PC-9 (cell line): Measurements from ENCODE around the gene ADAMTSL4. TPM values are rescaled to one million over a fixed set of nuclear protein-coding genes. Genes with fewer than 3 reads are reported as not detected.

Experiments
- BruUV-seq: library from RNA; stranded (reverse); fragments of 400-500 nt; replicated peaks from 2 replicates; lab custom pipeline; 2021; lab: Mats Ljungman, UMichigan
- CTCF ChIA-PET: fragments of 300-600 bp; sonication (Branson Sonifier 250); formaldehyde crosslinking; loops from one replicate; lab custom pipeline; 2022; ENCODE audit warnings: antibody characterized with exemption; lab: Charles Lee
- POLR2A ChIA-PET: fragments of 300-600 bp; sonication (Branson Sonifier 250); formaldehyde crosslinking; loops from one replicate; lab custom pipeline; 2022; ENCODE audit warnings: antibody characterized with exemption; ENCODE audit not compliant: unreplicated experiment; lab: Charles Lee
- DNase-seq, 2 experiments: peaks; one replicate each; pipeline versions ENCODE4 v3.0.0 to v3.0.0-alpha.2; 2015 to 2022; ENCODE audit warnings: mixed read lengths in 1 of 2
- H2AFZ ChIP-seq: fragments of 200-600 bp; sonication (generic); 2 replicates; pipeline ENCODE4 v1.8.1; 2017; ENCODE audit warnings: antibody characterized with exemption
- H3F3A ChIP-seq: fragments of 200-600 bp; sonication (generic); 2 replicates; pipeline ENCODE4 v1.8.1; 2017; ENCODE audit warnings: antibody characterized with exemption, mild to moderate bottlenecking, low read depth; ENCODE audit not compliant: insufficient read depth
- H3K27ac ChIP-seq: fragments of 200-600 bp; sonication (generic); 2 replicates; pipeline ENCODE4 v1.6.1; 2016; ENCODE audit warnings: mixed run types
- H3K27me3 ChIP-seq: fragments of 200-600 bp; sonication (generic); 2 replicates; pipeline ENCODE4 v1.6.1; 2016; ENCODE audit warnings: low read depth, mixed run types; ENCODE audit not compliant: insufficient read depth
- H3K36me3 ChIP-seq: fragments of 200-600 bp; sonication (generic); 2 replicates; pipeline ENCODE4 v1.6.1; 2016; ENCODE audit warnings: low read depth, mixed run types
- H3K4me1 ChIP-seq: fragments of 200-600 bp; sonication (generic); replicated peaks from 2 replicates; pipeline ENCODE4 v1.6.1; 2016; ENCODE audit warnings: mixed run types; ENCODE audit not compliant: insufficient read depth
- H3K4me2 ChIP-seq: fragments of 200-600 bp; sonication (generic); 2 replicates; pipeline ENCODE4 v1.6.1; 2017; ENCODE audit warnings: mixed run types
- H3K4me3 ChIP-seq: fragments of 200-600 bp; sonication (generic); 2 replicates; pipeline ENCODE4 v1.6.1; 2016; ENCODE audit warnings: mixed run types
- H3K79me2 ChIP-seq: fragments of 200-600 bp; sonication (generic); 2 replicates; pipeline ENCODE4 v1.6.1; 2017; ENCODE audit warnings: low read depth, mixed run types
- H3K9me2 ChIP-seq: fragments of 200-600 bp; sonication (generic); 2 replicates; pipeline ENCODE4 v1.8.1; 2017; ENCODE audit warnings: mild to moderate bottlenecking; ENCODE audit not compliant: insufficient read depth
- H3K9me3 ChIP-seq: fragments of 200-600 bp; sonication (generic); 2 replicates; pipeline ENCODE4 v1.8.1; 2016; ENCODE audit warnings: low read depth; ENCODE audit not compliant: insufficient read depth
- H4K20me1 ChIP-seq: fragments of 200-600 bp; sonication (generic); 2 replicates; pipeline ENCODE4 v1.8.1; 2017; ENCODE audit not compliant: insufficient read depth
- CTCF ChIP-seq: fragments of 200-600 bp; sonication (generic); conservative IDR thresholded peaks from 2 replicates; pipeline ENCODE4 v1.6.1; 2017; ENCODE audit warnings: mixed run types, antibody characterized with exemption, mild to moderate bottlenecking, moderate library complexity
- EZH2 ChIP-seq: fragments of 200-600 bp; sonication (generic); IDR thresholded peaks from 2 replicates; pipeline ENCODE4 v1.8.0; 2017; ENCODE audit warnings: antibody characterized with exemption, low read depth
- intact Hi-C: fragments of 100-400 bp; cut with micrococcal nuclease; formaldehyde crosslinking; loops from one replicate; pipeline ENCODE4 v1.10.0; 2022; ENCODE audit not compliant: unreplicated experiment
- total RNA-seq: library from RNA; stranded (reverse); gene quantifications from 2 replicates; pipeline ENCODE4 v1.2.3, GENCODE V29; 2021

The ADAMTSL4 gene
- total RNA-seq, 1 experiment from 2014 or later: 67.9 TPM

GRCh38 chr1:150552911-150553289, 3.7 kb downstream of the ADAMTSL4 start:
- no peaks in the 10 kb centered on the region for H3K9me2 ChIP-seq
- H3K4me3 ChIP-seq: no peak overlapping the region
- H2AFZ ChIP-seq: no peak overlapping the region
- POLR2A ChIA-PET: interaction anchor here (1.0 to 1.2 kb wide), 3 partner anchors 15 to 429 kb away, joined by 4 to 22 read pairs (median 5); partner anchors contain the start of gene ANXA9
- no peak for TF ChIP-seq CTCF
- peak overlapping the region; percentile 56 for H3K27ac ChIP-seq
- H3K9me3 ChIP-seq: no peaks in the 10 kb centered on the region
- no TSS peak for BruUV-seq
- H3F3A ChIP-seq: peaks cover 62% of the 10 kb centered on the region
- H3K4me1 ChIP-seq: peaks cover 46% of the 10 kb centered on the region
- DNase-seq: no peak
- H3K4me2 ChIP-seq: peak overlapping the region; percentile 78
- no peaks in the 10 kb centered on the region for H4K20me1 ChIP-seq
- H3K36me3 ChIP-seq: no peaks in the 10 kb centered on the region
- intact Hi-C loops: loop anchor here (5.0 kb wide), 1 partner anchor 66 kb away; the partner anchor contains the start of gene TARS2
- no peaks in the 10 kb centered on the region for H3K79me2 ChIP-seq
- CTCF ChIA-PET: interaction anchor here (0.6 kb wide), 1 partner anchor 15 kb away, joined by 3 read pairs; no protein-coding TSS in a partner anchor
- H3K27me3 ChIP-seq: no peaks in the 10 kb centered on the region

GRCh38 chr1:150553392-150554085, 4.3 kb downstream of the ADAMTSL4 start:
- Histone ChIP-seq H3K9me2 (no peaks in the 10 kb centered on the region), H3K27me3 (no peaks in the 10 kb centered on the region), H3K4me2 (peak overlapping the region; percentile 78), H3F3A (peaks cover 59% of the 10 kb centered on the region), H2AFZ (no peak overlapping the region), H3K4me1 (peaks cover 46% of the 10 kb centered on the region), H3K9me3 (no peaks in the 10 kb centered on the region), H3K4me3 (no peak overlapping the region), H4K20me1 (no peaks in the 10 kb centered on the region), H3K27ac (peak overlapping the region; percentile 56; the same call in 1 of the 2 replicates), H3K79me2 (no peaks in the 10 kb centered on the region), H3K36me3 (no peaks in the 10 kb centered on the region)
- intact Hi-C loops: loop anchor here (5.0 kb wide), 1 partner anchor 66 kb away; the partner anchor contains the start of gene TARS2
- no peak for TF ChIP-seq EZH2
- TF ChIP-seq CTCF: no peak
- POLR2A ChIA-PET: no interaction called here
- DNase-seq: no peak
- CTCF ChIA-PET: no interaction called here
- BruUV-seq: no TSS peak

GRCh38 chr1:150554086-150554452, 4.9 kb downstream of the ADAMTSL4 start:
- TF ChIP-seq EZH2 (no peak), CTCF (no peak)
- intact Hi-C loops: loop anchor here (5.0 kb wide), 1 partner anchor 67 kb away; the partner anchor contains the start of gene TARS2
- H3K4me1 ChIP-seq: peaks cover 46% of the 10 kb centered on the region
- peaks cover under 1% of the 10 kb centered on the region; the same call in 1 of the 2 replicates for H3K79me2 ChIP-seq
- H3K9me2 ChIP-seq: no peaks in the 10 kb centered on the region
- no peak overlapping the region for H3K4me2 ChIP-seq
- H3K4me3 ChIP-seq: no peak overlapping the region
- no TSS peak for BruUV-seq
- H3F3A ChIP-seq: peaks cover 57% of the 10 kb centered on the region
- H3K36me3 ChIP-seq: no peaks in the 10 kb centered on the region
- no peak for DNase-seq
- H3K9me3 ChIP-seq: no peaks in the 10 kb centered on the region
- no peak overlapping the region for H3K27ac ChIP-seq
- CTCF ChIA-PET: no interaction called here
- POLR2A ChIA-PET: no interaction called here
- no peak overlapping the region for H2AFZ ChIP-seq
- no peaks in the 10 kb centered on the region for H3K27me3 ChIP-seq
- no peaks in the 10 kb centered on the region for H4K20me1 ChIP-seq
